Measurements from ENCODE around the gene NFATC3. TPM values are rescaled to one million over a fixed set of nuclear protein-coding genes. Genes with fewer than 3 reads are reported as not detected.

NFATC3 gene
- total RNA-seq, 2 donors from 2014 or later: 15.5 to 19.5 TPM

- no peaks in the 10 kb centered on the region for H3K9me3 ChIP-seq
- no peaks in the 10 kb centered on the region for H3K36me3 ChIP-seq (replicated peaks in 1 of 2; ENCODE audit: insufficient read depth in 1 of 2, low read depth in 2 of 2)
- H3K4me1 ChIP-seq: no peaks in the 10 kb centered on the region
- no peak overlapping the region for H3K4me3 ChIP-seq
- ATAC-seq (no peak), DNase-seq (no peak)
- H3K27ac ChIP-seq: no peak overlapping the region
- H3K27me3 ChIP-seq: no peaks in the 10 kb centered on the region
- no peak for TF ChIP-seq CTCF (IDR thresholded peaks at IDR 0.05)
- TF ChIP-seq POLR2A (IDR thresholded peaks at IDR 0.05): no peak
- 88 to 96% methylated on average over 2 of the region's 2 CpGs for WGBS, 2 donors
- intact Hi-C loops (cut with DNase I): no loop called here
These were observed 112.1 kb downstream of the NFATC3 start for GRCh38 chr16:68197250-68197649.

GRCh38 chr16:68200088-68200783, 115.1 kb downstream of the NFATC3 start:
- no peak for DNase-seq
- Histone ChIP-seq H3K4me3 (no peak overlapping the region), H3K4me1 (no peaks in the 10 kb centered on the region), H3K27ac (peak overlapping the region in 1 of 4 donors; percentile 34), H3K36me3 (replicated peaks in 1 of 2; ENCODE audit: insufficient read depth in 1 of 2, low read depth in 2 of 2) (no peaks in the 10 kb centered on the region), H3K27me3 (no peaks in the 10 kb centered on the region), H3K9me3 (no peaks in the 10 kb centered on the region)
- 58 to 65% methylated on average over 3 of the region's 3 CpGs for WGBS, 2 donors
- TF ChIP-seq POLR2A (IDR thresholded peaks at IDR 0.05) (no peak), CTCF (IDR thresholded peaks at IDR 0.05) (no peak)
- peak; percentile 55 for ATAC-seq
- intact Hi-C loops (cut with DNase I): no loop called here

- ATAC-seq: no peak
These were observed 116.9 kb downstream of the NFATC3 start for GRCh38 chr16:68202091-68202519.

GRCh38 chr16:68206245-68206644, 121.1 kb downstream of the NFATC3 start:
- 84 to 96% methylated on average over 2 of the region's 2 CpGs for WGBS, 2 donors
- intact Hi-C loops (cut with DNase I): no loop called here
- DNase-seq: no peak
- Histone ChIP-seq H3K9me3 (no peaks in the 10 kb centered on the region), H3K36me3 (replicated peaks in 1 of 2; ENCODE audit: insufficient read depth in 1 of 2, low read depth in 2 of 2) (no peaks in the 10 kb centered on the region), H3K27me3 (no peaks in the 10 kb centered on the region), H3K4me1 (no peaks in the 10 kb centered on the region), H3K4me3 (no peak overlapping the region), H3K27ac (no peak overlapping the region)
- no peak for TF ChIP-seq CTCF (IDR thresholded peaks at IDR 0.05)
- no peak for TF ChIP-seq POLR2A (IDR thresholded peaks at IDR 0.05)
- ATAC-seq: no peak

More at GRCh38 chr16:68202091-68202519, 116.9 kb downstream of the NFATC3 start:
- Histone ChIP-seq H3K27me3 (no peaks in the 10 kb centered on the region), H3K4me1 (no peaks in the 10 kb centered on the region), H3K4me3 (no peak overlapping the region), H3K9me3 (no peaks in the 10 kb centered on the region), H3K27ac (no peak overlapping the region), H3K36me3 (replicated peaks in 1 of 2; ENCODE audit: insufficient read depth in 1 of 2, low read depth in 2 of 2) (no peaks in the 10 kb centered on the region)
- TF ChIP-seq POLR2A (IDR thresholded peaks at IDR 0.05) (no peak), CTCF (IDR thresholded peaks at IDR 0.05) (no peak)
- intact Hi-C loops (cut with DNase I): no loop called here
- DNase-seq: no peak

- no peak overlapping the region for H3K4me3 ChIP-seq
- TF ChIP-seq POLR2A (IDR thresholded peaks at IDR 0.05): no peak
- no peak for TF ChIP-seq CTCF (IDR thresholded peaks at IDR 0.05)
- peaks cover 24% of the 10 kb centered on the region for H3K4me1 ChIP-seq
- H3K9me3 ChIP-seq: no peaks in the 10 kb centered on the region
- peak overlapping the region in 1 of 4 donors; percentile 38 for H3K27ac ChIP-seq
- ATAC-seq (no peak), DNase-seq (no peak)
- H3K36me3 ChIP-seq (replicated peaks in 1 of 2; ENCODE audit: insufficient read depth in 1 of 2, low read depth in 2 of 2): no peaks in the 10 kb centered on the region
- H3K27me3 ChIP-seq: no peaks in the 10 kb centered on the region
- intact Hi-C loops (cut with DNase I): no loop called here
- 70 to 84% methylated on average over 3 of the region's 3 CpGs for WGBS, 2 donors
These were observed 129.6 kb downstream of the NFATC3 start for GRCh38 chr16:68214726-68215125.

Data from body of pancreas (tissue), 4 donors.